CD4-positive, alpha-beta T cell (primary cell): Measurements from ENCODE around the gene CERS5. TPM values are rescaled to one million over a fixed set of nuclear protein-coding genes. Genes with fewer than 3 reads are reported as not detected.

Experiments
- ATAC-seq: fragments of 200-7000 bp; cut with Tn5 transposase; one replicate; pipeline ENCODE4 v1.10.0; 2022; ENCODE audit warnings: mild to moderate bottlenecking; ENCODE audit not compliant: poor library complexity
- CTCF ChIA-PET: fragments of 350-600 bp; sonication (Branson Sonifier 250); formaldehyde crosslinking; loops from one replicate; lab custom pipeline; 2021; ENCODE audit warnings: antibody characterized with exemption, inconsistent platforms; lab: Charles Lee
- POLR2A ChIA-PET: fragments of 350-600 bp; sonication (Branson Sonifier 250); formaldehyde crosslinking; loops from one replicate; lab custom pipeline; 2021; ENCODE audit warnings: antibody characterized with exemption, inconsistent platforms; lab: Charles Lee
- DNase-seq, 14 experiments: peaks; one replicate each; pipeline ENCODE4 v3.0.0-alpha.2; 2013 to 2020; ENCODE audit warnings: mixed read lengths in 2 of 14
- H3K27ac ChIP-seq, 2 donors: one replicate each; pipeline versions ENCODE4 v1.5.1 to v1.7.0; 2013; ENCODE audit warnings: low read length in 2 of 2, low read depth in 1 of 2, mild to moderate bottlenecking in 1 of 2
- H3K27me3 ChIP-seq, 2 experiments: 1 replicate in 1 of 2; 2 replicates in 1 of 2; pipeline versions ENCODE4 v1.6.1 to v1.7.0; 2013; ENCODE audit warnings: low read length in 2 of 2, control low read depth in 1 of 2, mild to moderate bottlenecking in 1 of 2, moderate library complexity in 1 of 2; ENCODE audit not compliant: insufficient read depth in 2 of 2, control insufficient read depth in 1 of 2
- H3K36me3 ChIP-seq: one replicate; pipeline ENCODE4 v1.6.1; 2013; ENCODE audit warnings: low read length, control low read depth; ENCODE audit not compliant: insufficient read depth
- H3K4me1 ChIP-seq: one replicate; pipeline ENCODE4 v1.6.1; 2013; ENCODE audit warnings: low read length, control low read depth; ENCODE audit not compliant: insufficient read depth
- H3K4me3 ChIP-seq: one replicate; pipeline ENCODE4 v1.5.1; 2013; ENCODE audit warnings: mild to moderate bottlenecking, low read length, moderate library complexity
- H3K9me3 ChIP-seq, 2 experiments: 1 replicate in 1 of 2; 2 replicates in 1 of 2; pipeline versions ENCODE4 v1.6.1 to v1.7.0; 2013; ENCODE audit warnings: low read length in 2 of 2, mild to moderate bottlenecking in 2 of 2, control low read depth in 1 of 2, moderate library complexity in 1 of 2; ENCODE audit not compliant: control insufficient read depth in 1 of 2, insufficient read depth in 1 of 2
- H3K27ac Mint-ChIP-seq: one replicate; pipeline ENCODE4 v1.8.0; 2020; ENCODE audit warnings: mixed read lengths
- H3K27me3 Mint-ChIP-seq: one replicate; pipeline ENCODE4 v1.8.0; 2021; ENCODE audit warnings: mixed read lengths
- H3K36me3 Mint-ChIP-seq: one replicate; pipeline ENCODE4 v1.8.0; 2021; ENCODE audit warnings: low read depth, mixed read lengths
- H3K4me1 Mint-ChIP-seq: one replicate; pipeline ENCODE4 v1.8.0; 2021; ENCODE audit warnings: low read depth, mixed read lengths
- H3K4me3 Mint-ChIP-seq: one replicate; pipeline ENCODE4 v1.8.0; 2020; ENCODE audit warnings: mild to moderate bottlenecking, mixed read lengths
- H3K9me3 Mint-ChIP-seq: one replicate; pipeline ENCODE4 v1.8.0; 2020; ENCODE audit warnings: mixed read lengths
- intact Hi-C, 2 experiments: fragments of 100-400 bp; cut with DNase I in 1 of 2; cut with micrococcal nuclease in 1 of 2; formaldehyde crosslinking; loops; one replicate each; pipeline versions ENCODE4 v1.15.1 to v1.9.0; 2023 to 2025; cut with DNase I, micrococcal nuclease
- total RNA-seq, 174 experiments: library from RNA in 2 of 174; stranded (reverse) in 2 of 174; gene quantifications; one replicate each; pipeline ENCODE4 v1.2.3 and lab custom pipeline; 2021 to 2026
- TF ChIP-seq, protein P1 (sequence below): fragments of 200-600 bp; IDR thresholded peaks from one replicate; pipeline ENCODE4 v1.8.0; 2022; ENCODE audit warnings: antibody characterized with exemption, mild to moderate bottlenecking

Gene CERS5
- total RNA-seq, 2 experiments from 2014 or later: 42.3 to 44.5 TPM

DNA sequence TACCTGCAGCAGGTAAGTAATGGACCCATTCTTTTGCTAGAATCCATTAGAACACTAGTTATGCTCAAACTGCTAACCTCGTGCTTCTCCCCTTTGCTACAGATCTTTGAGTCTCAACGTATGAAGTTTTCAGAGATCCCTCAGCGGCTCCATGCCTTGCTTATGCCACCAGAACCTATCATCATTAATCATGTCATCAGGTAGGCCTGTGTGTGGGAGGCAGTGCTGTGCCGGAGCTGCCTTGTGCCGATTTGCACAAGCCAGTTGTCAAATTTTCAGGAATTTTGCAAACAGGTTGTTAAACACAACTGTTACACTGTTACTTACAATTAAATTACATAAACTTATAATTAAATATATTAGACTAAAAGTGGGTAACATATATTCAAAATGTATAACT is 76.8 kb downstream of the CERS5 start:
- Mint-ChIP-seq H3K4me3 (no peak overlapping the region), H3K4me1 (peaks cover 30% of the 10 kb centered on the region), H3K27ac (no peak overlapping the region), H3K36me3 (peaks cover 83% of the 10 kb centered on the region), H3K9me3 (no peaks in the 10 kb centered on the region), H3K27me3 (no peaks in the 10 kb centered on the region)
- H3K36me3 ChIP-seq: peaks cover 82% of the 10 kb centered on the region
- ATAC-seq (no peak), DNase-seq (no peak)
- H3K4me1 ChIP-seq: peaks cover 12% of the 10 kb centered on the region
- intact Hi-C loops: no loop called here
- ChIA-PET CTCF (interaction anchor here (4.1 kb wide), 1 partner anchor 21 kb away, joined by 37 read pairs; the partner anchor contains the start of gene COX14), POLR2A (interaction anchor here (0.9 to 2.2 kb wide), 2 partner anchors 21 to 32 kb away, joined by 3 to 17 read pairs; partner anchors contain the start of gene COX14)
- no peak overlapping the region for H3K27ac ChIP-seq
- H3K9me3 ChIP-seq: no peaks in the 10 kb centered on the region
- no peak overlapping the region for H3K4me3 ChIP-seq
- no peaks in the 10 kb centered on the region for H3K27me3 ChIP-seq
- TF ChIP-seq, protein P1, sequence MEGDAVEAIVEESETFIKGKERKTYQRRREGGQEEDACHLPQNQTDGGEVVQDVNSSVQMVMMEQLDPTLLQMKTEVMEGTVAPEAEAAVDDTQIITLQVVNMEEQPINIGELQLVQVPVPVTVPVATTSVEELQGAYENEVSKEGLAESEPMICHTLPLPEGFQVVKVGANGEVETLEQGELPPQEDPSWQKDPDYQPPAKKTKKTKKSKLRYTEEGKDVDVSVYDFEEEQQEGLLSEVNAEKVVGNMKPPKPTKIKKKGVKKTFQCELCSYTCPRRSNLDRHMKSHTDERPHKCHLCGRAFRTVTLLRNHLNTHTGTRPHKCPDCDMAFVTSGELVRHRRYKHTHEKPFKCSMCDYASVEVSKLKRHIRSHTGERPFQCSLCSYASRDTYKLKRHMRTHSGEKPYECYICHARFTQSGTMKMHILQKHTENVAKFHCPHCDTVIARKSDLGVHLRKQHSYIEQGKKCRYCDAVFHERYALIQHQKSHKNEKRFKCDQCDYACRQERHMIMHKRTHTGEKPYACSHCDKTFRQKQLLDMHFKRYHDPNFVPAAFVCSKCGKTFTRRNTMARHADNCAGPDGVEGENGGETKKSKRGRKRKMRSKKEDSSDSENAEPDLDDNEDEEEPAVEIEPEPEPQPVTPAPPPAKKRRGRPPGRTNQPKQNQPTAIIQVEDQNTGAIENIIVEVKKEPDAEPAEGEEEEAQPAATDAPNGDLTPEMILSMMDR: no peak

DNA sequence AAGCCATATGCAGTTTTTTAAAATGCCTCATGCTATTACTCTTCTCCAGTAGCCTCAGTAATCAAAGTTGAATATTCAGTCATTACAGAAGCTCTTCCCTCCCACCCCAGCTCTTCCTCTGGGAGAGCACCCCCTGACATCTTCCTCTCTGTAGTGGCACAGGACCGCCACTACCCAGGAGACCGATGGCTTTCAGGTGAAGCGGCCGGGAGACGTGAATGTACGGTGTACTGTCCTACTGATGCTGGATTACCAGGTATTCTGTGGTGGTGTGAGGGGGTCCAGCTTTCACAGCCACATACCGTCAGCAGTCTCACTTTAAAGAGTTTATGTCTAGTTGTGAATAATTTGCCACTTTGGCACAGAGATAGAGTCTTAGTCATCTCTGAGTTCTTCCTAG is 77.4 kb downstream of the CERS5 start:
- Mint-ChIP-seq H3K9me3 (no peaks in the 10 kb centered on the region), H3K36me3 (peaks cover 82% of the 10 kb centered on the region), H3K4me3 (no peak overlapping the region), H3K4me1 (peaks cover 35% of the 10 kb centered on the region), H3K27me3 (no peaks in the 10 kb centered on the region), H3K27ac (no peak overlapping the region)
- Histone ChIP-seq H3K27ac (no peak overlapping the region), H3K4me1 (peaks cover 13% of the 10 kb centered on the region), H3K4me3 (no peak overlapping the region), H3K9me3 (no peaks in the 10 kb centered on the region), H3K36me3 (peaks cover 75% of the 10 kb centered on the region), H3K27me3 (no peaks in the 10 kb centered on the region)
- DNase-seq (no peak), ATAC-seq (no peak)
- CTCF ChIA-PET: interaction anchor here (0.7 to 4.1 kb wide), 2 partner anchors 20 to 22 kb away, joined by 4 to 37 read pairs; partner anchors contain the start of gene COX14
- POLR2A ChIA-PET: interaction anchor here (0.9 to 2.2 kb wide), 2 partner anchors 22 to 31 kb away, joined by 3 to 17 read pairs; partner anchors contain the start of gene COX14
- intact Hi-C loops: loop anchor here in 1 of 2 experiments (1.0 to 10.0 kb wide), 3 partner anchors 86 to 675 kb away; partner anchors contain the start of genes ATF1 and LIMA1
- TF ChIP-seq, protein P1: no peak

- no peaks in the 10 kb centered on the region for H3K27me3 ChIP-seq
- no peak overlapping the region for H3K27ac ChIP-seq
- intact Hi-C loops: loop anchor here in 1 of 2 experiments (1.0 to 10.0 kb wide), 3 partner anchors 87 to 676 kb away; partner anchors contain the start of genes ATF1 and LIMA1
- ChIA-PET CTCF (interaction anchor here (4.1 kb wide), 1 partner anchor 23 kb away, joined by 37 read pairs; the partner anchor contains the start of gene COX14), POLR2A (interaction anchor here (2.2 to 4.6 kb wide), 2 partner anchors 22 to 23 kb away, joined by 17 to 127 read pairs; partner anchors contain the start of gene COX14)
- DNase-seq: peak in 13 of 14 experiments; percentile 25 to 78 (median 43)
- Mint-ChIP-seq H3K4me1 (peaks cover 39% of the 10 kb centered on the region), H3K9me3 (no peaks in the 10 kb centered on the region), H3K36me3 (peaks cover 74% of the 10 kb centered on the region), H3K27ac (peak overlapping the region; percentile 35), H3K27me3 (no peaks in the 10 kb centered on the region), H3K4me3 (peak overlapping the region; percentile 61)
- peaks cover 21% of the 10 kb centered on the region for H3K4me1 ChIP-seq
- ATAC-seq: peak; percentile 37
- no peaks in the 10 kb centered on the region for H3K9me3 ChIP-seq
- no peak overlapping the region for H3K4me3 ChIP-seq
- TF ChIP-seq, protein P1: peak; percentile 91
- H3K36me3 ChIP-seq: peaks cover 66% of the 10 kb centered on the region
Observed at GRCh38 chr12:50088577-50089335, 78.4 kb downstream of the CERS5 start.
